Esophagus (tissue), 2 donors: ENCODE results near the gene RPS25. TPM values are rescaled to one million over a fixed set of nuclear protein-coding genes. Genes with fewer than 3 reads are reported as not detected.
"Not testable (repeated sequence)": the region's sequence is repeated elsewhere in the genome, so short reads cannot be mapped to it uniquely, and the experiment has no call there.

Source experiments
- H3K27ac ChIP-seq, 2 donors: one replicate each; pipeline ENCODE4 v1.5.1; 2013; ENCODE audit warnings: low read depth in 2 of 2, mild to moderate bottlenecking in 2 of 2, inconsistent platforms in 1 of 2, low read length in 1 of 2, moderate library complexity in 1 of 2
- H3K27me3 ChIP-seq, 2 donors: one replicate each; pipeline ENCODE4 v1.6.1; 2013; ENCODE audit warnings: low read length in 2 of 2, control low read depth in 1 of 2, mild to moderate bottlenecking in 1 of 2; ENCODE audit not compliant: insufficient read depth in 2 of 2, control insufficient read depth in 1 of 2
- H3K36me3 ChIP-seq, 2 donors: one replicate each; pipeline ENCODE4 v1.6.1; 2013; ENCODE audit warnings: low read length in 1 of 2; ENCODE audit not compliant: control insufficient read depth in 2 of 2, insufficient read depth in 2 of 2
- H3K4me1 ChIP-seq, 2 donors: one replicate each; pipeline ENCODE4 v1.6.1; 2013; ENCODE audit warnings: low read length in 1 of 2; ENCODE audit not compliant: control insufficient read depth in 2 of 2, insufficient read depth in 2 of 2
- H3K4me3 ChIP-seq, 2 donors: one replicate each; pipeline ENCODE4 v1.5.1; 2013; ENCODE audit warnings: low read length in 2 of 2, mild to moderate bottlenecking in 2 of 2, low read depth in 1 of 2, moderate library complexity in 1 of 2
- H3K9me3 ChIP-seq, 2 donors: one replicate each; pipeline ENCODE4 v1.6.1; 2013; ENCODE audit warnings: mild to moderate bottlenecking in 2 of 2, low read depth in 1 of 2, low read length in 1 of 2, moderate library complexity in 1 of 2; ENCODE audit not compliant: control insufficient read depth in 2 of 2, insufficient read depth in 1 of 2
- WGBS, 2 donors: extraction: QIAGEN DNeasy Blood & Tissue Kit; methylation state at CpG; one replicate each; pipeline ENCODE4 v1.1.7; 2013; 5-methylcytosine and 5-hydroxymethylcytosine counted together
- polyA plus RNA-seq, 2 donors: library from polyadenylated mRNA; stranded (reverse); fragments of 200-250 nt; gene quantifications; one replicate each; pipeline ENCODE4 v1.2.3, GENCODE V29; 2013
- donor health status: healthy with polysubstance abuse.
- donor health status: Bipolar disorder and iron deficiency.

RPS25 gene
- polyA plus RNA-seq, 2 donors = 1,420 to 2,000 TPM

DNA sequence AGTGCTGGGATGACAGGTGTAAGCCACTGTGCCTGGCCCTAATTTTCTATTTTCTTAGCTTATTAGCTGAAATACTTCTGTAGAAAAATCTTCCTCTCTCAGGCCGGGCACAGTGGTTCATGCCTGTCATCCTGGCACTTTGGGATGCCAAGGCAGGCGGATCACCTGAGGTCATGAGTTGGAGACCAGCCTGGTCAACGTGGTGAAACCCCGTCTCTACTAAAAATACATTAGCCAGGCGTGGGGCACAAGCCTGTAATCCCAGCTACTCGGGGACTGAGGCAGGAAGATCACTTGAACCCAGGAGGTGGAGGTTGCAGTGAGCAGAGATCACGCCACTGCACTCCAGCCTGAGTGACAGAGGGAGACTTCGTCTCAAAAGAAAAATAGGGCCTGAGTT, 33.8 kb downstream of the RPS25 start:
- not testable (repeated sequence) for H3K4me3 ChIP-seq, H3K27me3 ChIP-seq, H3K4me1 ChIP-seq, H3K36me3 ChIP-seq, H3K9me3 ChIP-seq, H3K27ac ChIP-seq
- WGBS, 2 donors = 61 to 66% methylated on average over 8 of the region's 8 CpGs

DNA sequence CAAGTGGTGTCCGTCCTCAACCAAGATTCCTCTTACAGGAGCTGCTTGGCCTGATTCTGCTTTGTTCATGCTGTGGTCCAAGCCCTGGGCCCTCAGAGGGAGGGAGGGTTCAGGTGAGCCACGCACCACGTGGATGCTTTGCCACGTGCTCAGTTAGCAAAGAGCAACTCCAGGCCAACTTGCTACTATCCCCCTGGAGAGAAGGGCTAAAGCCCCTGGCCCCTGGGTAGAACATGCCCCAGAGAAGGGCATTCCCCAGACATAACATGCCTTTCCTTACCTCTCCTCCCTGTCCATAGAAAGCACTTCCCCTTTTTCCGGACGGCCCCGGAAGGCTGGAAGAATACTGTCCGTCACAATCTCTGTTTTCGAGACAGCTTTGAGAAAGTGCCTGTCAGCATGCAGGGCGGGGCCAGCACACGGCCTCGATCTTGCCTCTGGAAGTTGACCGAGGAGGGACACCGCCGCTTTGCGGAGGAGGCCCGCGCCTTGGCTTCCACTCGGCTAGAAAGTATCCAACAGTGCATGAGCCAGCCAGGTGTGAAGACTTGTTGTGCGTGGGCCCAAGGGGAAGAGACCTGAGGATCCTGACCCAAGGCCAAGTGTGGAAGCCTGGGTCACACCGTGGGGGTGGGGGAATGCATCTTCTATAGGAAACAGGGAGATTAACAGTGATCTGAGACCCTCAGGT, 37.8 kb downstream of the RPS25 start:
- WGBS, 2 donors = 33 to 34% methylated on average over 21 of the region's 21 CpGs
- Histone ChIP-seq H3K4me3 (no peak overlapping the region), H3K27me3 (no peaks in the 10 kb centered on the region), H3K4me1 (peaks cover 0 to 3% of the 10 kb centered on the region in 2 donors), H3K36me3 (no peaks in the 10 kb centered on the region), H3K9me3 (no peaks in the 10 kb centered on the region), H3K27ac (no peak overlapping the region)

DNA sequence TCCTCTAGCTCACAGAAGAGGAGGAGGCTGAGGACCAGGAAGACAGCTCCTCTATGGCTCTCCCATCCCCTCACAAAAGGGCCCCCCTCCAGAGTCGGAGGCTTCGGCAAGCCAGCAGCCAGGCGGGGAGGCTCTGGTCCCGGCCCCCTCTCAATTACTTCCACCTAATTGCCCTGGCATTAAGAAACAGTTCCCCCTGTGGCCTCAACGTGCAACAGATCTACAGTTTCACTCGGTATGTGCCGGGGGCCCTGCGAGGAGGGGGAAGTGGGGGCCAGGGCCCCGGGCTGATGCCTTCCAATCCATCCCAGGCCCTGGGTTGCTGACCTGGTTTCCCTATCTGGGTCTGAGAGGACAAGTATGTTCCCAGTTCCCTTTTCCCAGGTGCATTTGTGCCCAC, 38.7 kb downstream of the RPS25 start:
- peaks cover 0 to 3% of the 10 kb centered on the region in 2 donors for H3K4me1 ChIP-seq
- no peaks in the 10 kb centered on the region for H3K9me3 ChIP-seq
- H3K27ac ChIP-seq = no peak overlapping the region
- no peaks in the 10 kb centered on the region for H3K36me3 ChIP-seq
- no peak overlapping the region for H3K4me3 ChIP-seq
- no peaks in the 10 kb centered on the region for H3K27me3 ChIP-seq
- WGBS, 2 donors = 57 to 69% methylated on average over 9 of the region's 9 CpGs

DNA sequence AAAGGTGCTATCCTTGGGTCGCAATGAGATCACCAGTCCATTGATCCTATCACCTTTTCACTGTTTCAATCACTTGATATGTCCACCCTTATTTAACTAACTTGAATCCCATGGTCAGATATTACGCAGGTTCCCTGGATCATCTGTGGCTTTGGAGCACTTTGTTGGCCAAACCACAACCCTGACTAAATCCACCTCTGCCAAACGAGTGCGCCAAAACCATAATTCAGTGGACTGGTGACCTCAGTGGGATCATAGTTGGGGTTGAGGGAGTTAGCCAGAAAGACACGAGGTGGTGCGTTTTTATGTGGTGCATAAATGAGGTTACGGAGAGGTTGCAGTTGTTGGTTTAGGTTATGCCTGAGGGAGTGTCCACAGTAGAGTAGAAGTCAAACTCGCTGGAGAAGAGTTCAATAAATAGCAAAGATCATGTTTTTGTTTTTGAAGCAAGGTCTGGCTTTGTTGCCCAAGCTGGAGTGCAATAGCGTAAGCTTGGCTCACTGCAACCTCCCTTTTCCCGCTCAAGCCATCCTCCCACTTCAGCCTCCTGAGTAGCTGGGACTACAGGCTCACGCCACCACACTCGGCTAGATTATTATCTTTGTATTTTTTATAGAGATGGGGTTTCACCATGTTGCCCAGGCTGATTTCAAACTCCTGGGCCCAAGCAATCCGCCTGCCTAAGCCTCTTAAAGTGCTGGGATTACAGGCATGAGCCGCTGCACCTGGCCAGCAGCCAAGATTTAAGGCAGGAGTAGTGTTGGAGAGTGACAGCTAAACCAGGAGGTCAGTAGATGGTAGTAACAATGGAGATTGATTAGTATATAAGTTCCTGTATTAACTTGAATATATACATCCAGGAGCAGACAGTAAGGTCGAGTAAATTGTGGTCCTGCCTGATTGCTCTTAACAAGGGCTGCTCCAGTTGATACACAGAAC, 42.1 kb downstream of the RPS25 start:
- Histone ChIP-seq H3K36me3 (no peaks in the 10 kb centered on the region), H3K27ac (no peak overlapping the region)
- 76 to 80% methylated on average over 15 of the region's 15 CpGs for WGBS, 2 donors

DNA sequence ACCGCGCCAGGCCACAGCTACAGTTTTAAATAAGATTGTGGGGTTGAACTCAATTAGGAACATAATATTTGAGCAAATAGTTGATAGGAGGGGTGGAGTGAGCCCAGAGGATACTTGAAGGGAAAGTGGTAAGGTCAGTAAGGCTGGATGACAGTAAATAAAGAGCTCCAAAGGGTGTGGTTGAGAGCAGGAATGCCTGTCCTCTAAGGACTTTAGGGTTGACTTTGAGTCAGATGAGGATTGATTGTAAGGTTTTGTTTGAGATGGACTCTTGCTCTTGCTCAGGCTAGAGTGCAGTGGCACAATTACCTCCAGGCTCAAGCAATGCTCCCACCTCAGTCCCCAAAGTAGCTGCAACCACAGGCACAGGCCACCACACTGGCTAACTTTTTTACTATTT, 44.2 kb downstream of the RPS25 start:
- H3K27ac ChIP-seq = peak overlapping the region in 1 of 2 donors; percentile 11
- H3K4me1 ChIP-seq = no peaks in the 10 kb centered on the region
- 92 to 93% methylated on average over 2 of the region's 2 CpGs for WGBS, 2 donors
- H3K36me3 ChIP-seq = no peaks in the 10 kb centered on the region
- H3K27me3 ChIP-seq = no peaks in the 10 kb centered on the region
- H3K4me3 ChIP-seq = no peak overlapping the region
- no peaks in the 10 kb centered on the region for H3K9me3 ChIP-seq

More for the DNA sequence above, 42.1 kb downstream of the RPS25 start:
- no peak overlapping the region for H3K4me3 ChIP-seq
- no peaks in the 10 kb centered on the region for H3K27me3 ChIP-seq
- H3K9me3 ChIP-seq = no peaks in the 10 kb centered on the region
- H3K4me1 ChIP-seq = peaks cover 0 to 3% of the 10 kb centered on the region in 2 donors

DNA sequence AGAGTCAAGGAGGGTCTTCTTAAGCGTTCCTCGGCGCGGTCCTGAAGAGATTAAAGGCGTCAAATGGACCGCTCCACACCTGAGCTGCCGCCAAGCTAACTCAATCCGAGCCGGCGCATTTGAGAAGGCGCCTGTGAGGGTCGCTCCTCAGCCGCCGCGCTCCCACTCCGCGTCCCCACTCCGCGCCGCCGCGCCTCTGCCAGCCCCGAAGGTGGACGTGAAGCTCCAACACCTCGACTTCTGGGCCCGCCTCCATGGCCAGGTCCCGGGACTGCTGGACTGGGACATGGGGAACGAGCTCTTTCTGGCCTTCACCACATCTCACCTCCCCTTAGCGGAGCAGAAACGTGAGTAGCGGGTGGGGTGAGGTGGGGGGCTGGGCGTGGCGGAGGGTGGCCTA, 46.5 kb downstream of the RPS25 start, which contains the start of gene FOXR1:
FOXR1 (plus strand) TSS at position 116 of the 400 bp plus-strand sequence; CDS start at position 287, 171 bp downstream.
- no peaks in the 10 kb centered on the region for H3K36me3 ChIP-seq
- H3K27me3 ChIP-seq = no peaks in the 10 kb centered on the region
- no peaks in the 10 kb centered on the region for H3K9me3 ChIP-seq
- H3K27ac ChIP-seq = no peak within 1 kb of the TSS
- H3K4me3 ChIP-seq = no peak within 1 kb of the TSS
- 39 to 40% methylated on average over 33 of the region's 33 CpGs for whole genome bisulfite sequencing, 2 donors
- no peaks in the 10 kb centered on the region for H3K4me1 ChIP-seq

DNA sequence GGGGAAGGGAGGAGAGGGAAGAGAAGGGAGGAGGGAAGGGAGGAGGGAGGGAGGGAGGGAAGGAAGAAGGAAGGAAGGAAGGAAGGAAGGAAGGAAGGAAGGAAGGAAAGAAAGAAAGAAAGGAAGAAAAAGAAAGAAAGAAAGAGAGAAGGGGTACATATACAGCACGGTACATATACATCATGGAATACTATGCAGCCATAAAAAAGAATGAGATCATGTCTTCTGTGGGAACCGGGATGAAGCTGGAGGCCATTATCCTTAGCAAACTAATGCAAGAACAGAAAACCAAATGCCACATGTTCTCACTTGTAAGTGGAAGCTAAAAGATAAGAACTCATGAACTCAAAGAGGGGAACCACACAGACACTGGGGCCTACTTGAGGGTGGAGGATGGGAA, 48.6 kb downstream of the RPS25 start:
- WGBS, 2 donors = 93 to 95% methylated on average over 2 of the region's 2 CpGs
- H3K27ac ChIP-seq, H3K27me3 ChIP-seq, H3K4me3 ChIP-seq, H3K9me3 ChIP-seq, H3K4me1 ChIP-seq, H3K36me3 ChIP-seq: not testable (repeated sequence)

Other genes with a start within 250 kb of the RPS25 start
- 10 to 100 TPM; 18.4 to 22.6 TPM for gene DDX6, start 227.2 kb downstream of the RPS25 start, polyA plus RNA-seq
- gene CXCR5, start 134.5 kb downstream of the RPS25 start, polyA plus RNA-seq = under 1 TPM; 0.11 to 0.18 TPM
- 10 to 100 TPM in 1 of 2 donors, 1 to 10 TPM in 1; 8.5 to 30.4 TPM for gene BCL9L, start 92.4 kb downstream of the RPS25 start, polyA plus RNA-seq
- 10 to 100 TPM in 1 of 2 donors, 1 to 10 TPM in 1; 1.1 to 11.2 TPM for gene UPK2, start 62.0 kb downstream of the RPS25 start, polyA plus RNA-seq
- not detected for gene FOXR1, start 46.6 kb downstream of the RPS25 start, polyA plus RNA-seq
- 10 to 100 TPM; 18.2 to 52.1 TPM for gene CENATAC, start 20.2 kb downstream of the RPS25 start, polyA plus RNA-seq
- gene TRAPPC4, start 423 bp upstream of the RPS25 start, polyA plus RNA-seq = 10 to 100 TPM; 11.7 to 32.5 TPM
- gene SLC37A4, start 12.5 kb upstream of the RPS25 start, polyA plus RNA-seq = 1 to 10 TPM; 7.3 to 9.3 TPM
- gene HYOU1, start 38.9 kb upstream of the RPS25 start, polyA plus RNA-seq = 10 to 100 TPM; 32.9 to 39.1 TPM
- gene VPS11, start 49.5 kb upstream of the RPS25 start, polyA plus RNA-seq = 10 to 100 TPM; 22.4 to 29.0 TPM
- 10 to 100 TPM; 18.0 to 24.2 TPM for gene HMBS, start 66.5 kb upstream of the RPS25 start, polyA plus RNA-seq
- gene DPAGT1, start 83.5 kb upstream of the RPS25 start, polyA plus RNA-seq = 10 to 100 TPM; 16.5 to 21.5 TPM
- 10 to 100 TPM in 1 of 2 donors, 1 to 10 TPM in 1; 8.4 to 13.1 TPM for gene C2CD2L, start 89.0 kb upstream of the RPS25 start, polyA plus RNA-seq
- gene HINFP, start 103.2 kb upstream of the RPS25 start, polyA plus RNA-seq = 10 to 100 TPM in 1 of 2 donors, 1 to 10 TPM in 1; 9.1 to 16.0 TPM
- gene ABCG4, start 130.7 kb upstream of the RPS25 start, polyA plus RNA-seq = under 1 TPM; 0.21 to 0.81 TPM
- gene NLRX1, start 150.4 kb upstream of the RPS25 start, polyA plus RNA-seq = 10 to 100 TPM; 24.9 to 38.8 TPM
- gene NHERF4, start 167.1 kb upstream of the RPS25 start, polyA plus RNA-seq = under 1 TPM; 0.05 to 0.41 TPM
- gene CBL, start 188.0 kb upstream of the RPS25 start, polyA plus RNA-seq = 1 to 10 TPM; 3.0 to 6.2 TPM